K562 (cell line): Measurements from ENCODE around the gene ZNF541. TPM values are rescaled to one million over a fixed set of nuclear protein-coding genes. Genes with fewer than 3 reads are reported as not detected.

Source experiments
- ATAC-seq: fragments of 200-7000 bp; cut with Tn5 transposase; 3 replicates; pipeline ENCODE4 v1.9.1; 2020; ENCODE audit warnings: moderate library complexity
- BruUV-seq: library from RNA; stranded (reverse); fragments of 400-500 nt; replicated peaks from 2 replicates; lab custom pipeline; 2021; lab: Mats Ljungman, UMichigan
- CTCF ChIA-PET: fragments of 300-600 bp; formaldehyde crosslinking; extraction: SDS; loops from one replicate; lab custom pipeline; 2021; ENCODE audit warnings: low intra/inter-chr PET ratio; lab: Yijun Ruan, JAX
- POLR2A ChIA-PET: fragments of 300-600, 350-650 bp; sonication (Branson Sonifier 250); formaldehyde crosslinking; extraction: SDS; loops from one replicate; lab custom pipeline; 2021; ENCODE audit warnings: antibody characterized with exemption, inconsistent platforms; lab: Yijun Ruan, JAX
- DNase-seq, 4 experiments: peaks; one replicate each; pipeline versions ENCODE4 v3.0.0 to v3.0.0-alpha.2; 2011 to 2018; ENCODE audit warnings: low spot score in 3 of 4, mixed read lengths in 3 of 4; ENCODE audit errors: extremely low read depth in 1 of 4
- FAIRE-seq: peaks from 2 replicates; lab custom pipeline; 2011; peaks lifted over from hg19 to GRCh38; lab: Jason Lieb, UNC
- H2AFZ ChIP-seq: 2 replicates; pipeline ENCODE4 v1.6.0; 2011; ENCODE audit warnings: low read depth, low read length, control low read depth, inconsistent platforms
- H3K27ac ChIP-seq: fragments of 200-600 bp; 3 replicates; pipeline ENCODE4 v1.8.0; 2011; ENCODE audit warnings: low read depth, mild to moderate bottlenecking, control low read depth, inconsistent platforms, low read length, moderate library complexity, mixed read lengths; ENCODE audit errors: extremely low read depth
- H3K27me3 ChIP-seq, 2 experiments: fragments of 300-600 bp in 1 of 2; 2 replicates in 1 of 2; 3 replicates in 1 of 2; pipeline versions ENCODE4 v1.6.0 to v1.8.0; 2011; ENCODE audit warnings: inconsistent platforms in 2 of 2, low read length in 2 of 2, mild to moderate bottlenecking in 1 of 2, mixed read lengths in 1 of 2, moderate library complexity in 1 of 2; ENCODE audit not compliant: control insufficient read depth in 2 of 2, insufficient read depth in 2 of 2
- H3K36me3 ChIP-seq: fragments of 300-600 bp; 3 replicates; pipeline ENCODE4 v1.8.0; 2011; ENCODE audit warnings: mild to moderate bottlenecking, low read length, inconsistent platforms; ENCODE audit not compliant: control insufficient read depth, insufficient read depth
- H3K4me1 ChIP-seq, 2 experiments: fragments of 200-600 bp in 1 of 2; replicated peaks in 1 of 2; 2 replicates in 1 of 2; 3 replicates in 1 of 2; pipeline versions ENCODE4 v1.5.1 to v1.8.0; 2011; ENCODE audit warnings: inconsistent platforms in 2 of 2, low read length in 2 of 2, mild to moderate bottlenecking in 1 of 2, mixed read lengths in 1 of 2, moderate library complexity in 1 of 2; ENCODE audit not compliant: control insufficient read depth in 2 of 2, insufficient read depth in 2 of 2
- H3K4me2 ChIP-seq: 2 replicates; pipeline ENCODE4 v1.6.1; 2011; ENCODE audit warnings: low read length, control low read depth, inconsistent platforms, mixed read lengths; ENCODE audit not compliant: insufficient read depth
- H3K4me3 ChIP-seq: fragments of 200-600 bp; sonication (generic), shearing (Covaris generic); 2 replicates; pipeline ENCODE4 v1.5.1; 2016; ENCODE audit warnings: control low read depth, inconsistent platforms
- H3K79me2 ChIP-seq: fragments of 200-600 bp; 3 replicates; pipeline ENCODE4 v1.8.0; 2011; ENCODE audit warnings: low read length, inconsistent platforms; ENCODE audit not compliant: control insufficient read depth, insufficient read depth
- H3K9ac ChIP-seq, 2 experiments: 2 replicates each; pipeline versions ENCODE4 v1.6.0 to v1.6.1; 2011; ENCODE audit warnings: low read depth in 2 of 2, low read length in 2 of 2, control low read depth in 1 of 2, inconsistent platforms in 1 of 2, mild to moderate bottlenecking in 1 of 2, mixed read lengths in 1 of 2; ENCODE audit not compliant: insufficient read depth in 1 of 2
- H3K9me1 ChIP-seq: one replicate; pipeline ENCODE4 v1.6.0; 2011; ENCODE audit warnings: inconsistent platforms, mild to moderate bottlenecking, low read length, moderate library complexity; ENCODE audit not compliant: control insufficient read depth, insufficient read depth
- H3K9me3 ChIP-seq: replicated peaks from 2 replicates; pipeline ENCODE4 v1.5.1; 2011; ENCODE audit warnings: low read depth, low read length, inconsistent platforms; ENCODE audit not compliant: control insufficient read depth, insufficient read depth
- H4K20me1 ChIP-seq: replicated peaks from 2 replicates; pipeline ENCODE4 v1.6.1; 2011; ENCODE audit warnings: low read length, inconsistent platforms, mixed read lengths; ENCODE audit not compliant: control insufficient read depth, insufficient read depth
- CBFA2T3 ChIP-seq: fragments of 450-650 bp; IDR thresholded peaks from 2 replicates; pipeline ENCODE4 v1.6.1; 2017
- FOXA1 ChIP-seq: fragments of 450-650 bp; IDR thresholded peaks from 2 replicates; pipeline ENCODE4 v1.6.1; 2016; ENCODE audit warnings: mild to moderate bottlenecking, borderline replicate concordance
- KDM5B ChIP-seq: fragments of 200-600 bp; sonication (generic); IDR thresholded peaks from 2 replicates; pipeline ENCODE4 v1.6.1; 2012; ENCODE audit warnings: low read depth, mild to moderate bottlenecking, moderate library complexity, low read length, control low read depth, inconsistent platforms; ENCODE audit not compliant: insufficient replicate concordance
- MED1 ChIP-seq: sonication (generic); formaldehyde crosslinking; IDR thresholded peaks from 2 replicates; pipeline ENCODE4 v1.8.1; 2023; ENCODE audit warnings: missing genetic modification reagents, borderline replicate concordance
- NCOA1 ChIP-seq: fragments of 450-650 bp; IDR thresholded peaks from 2 replicates; pipeline ENCODE4 v1.6.1; 2016; ENCODE audit warnings: low read depth
- SAFB2 ChIP-seq: fragments of 200-400 bp; formaldehyde crosslinking; IDR thresholded peaks from 2 replicates; pipeline ENCODE4 v1.6.1; 2018; ENCODE audit warnings: borderline replicate concordance, low read length, low read depth, moderate library complexity; ENCODE audit not compliant: severe bottlenecking
- TAF1 ChIP-seq: IDR thresholded peaks from 2 replicates; pipeline ENCODE4 v1.6.1; 2011; ENCODE audit warnings: mild to moderate bottlenecking, low read length, moderate library complexity; ENCODE audit not compliant: insufficient read depth, control insufficient read depth, severe bottlenecking; ENCODE audit errors: extremely low read depth
- TEAD1 ChIP-seq, 2 experiments: fragments of 450-650 bp in 1 of 2; sonication (generic) in 1 of 2; formaldehyde crosslinking; IDR thresholded peaks; 2 replicates each; pipeline versions ENCODE4 v1.4.0 to v1.8.0; 2020 to 2022; ENCODE audit warnings: mild to moderate bottlenecking in 2 of 2, missing genetic modification reagents in 1 of 2
- TRIM24 ChIP-seq, 2 experiments: fragments of 450-650 bp; IDR thresholded peaks; 2 replicates each; pipeline ENCODE4 v1.6.1; 2016
- ZNF41 ChIP-seq: fragments of 250-450 bp; sonication (Bioruptor Pico); conservative IDR thresholded peaks from 2 replicates; pipeline ENCODE4 v1.4.0; 2020; ENCODE audit warnings: mild to moderate bottlenecking
- ZNF431 ChIP-seq: sonication (generic); formaldehyde crosslinking; IDR thresholded peaks from 2 replicates; pipeline ENCODE4 v1.8.0; 2022; ENCODE audit warnings: mild to moderate bottlenecking, missing genetic modification reagents
- WGBS: fragments of 100-300 bp; shearing (Covaris generic); methylation state at CpG from one replicate; pipeline ENCODE4 v1.1.6; 2016; ENCODE audit warnings: low coverage, mixed read lengths; ENCODE audit not compliant: insufficient coverage; ENCODE audit errors: missing lambda C conversion rate; 5-methylcytosine and 5-hydroxymethylcytosine counted together
- in situ Hi-C: fragments of 300-500 bp; cut with MboI; formaldehyde crosslinking; loops from 4 replicates; pipeline ENCODE4 v1.15.0; 2018; ENCODE audit warnings: inconsistent platforms, mixed read lengths
- intact Hi-C: fragments of 100-400 bp; cut with micrococcal nuclease; formaldehyde crosslinking; loops from 2 replicates; pipeline ENCODE4 v1.14.2; 2022
- polyA plus RNA-seq, 8 experiments: library from polyadenylated mRNA; depleted of rRNA in 4 of 8; stranded (reverse) in 5 of 8; unstranded in 3 of 8; fragments of >200 nt; fragmentation: Nextera tagmentation in 2 of 8; fragmentation: Illumina TruSeq in 1 of 8; extraction: Ambion mirVana in 2 of 8; extraction: Trizol in 1 of 8; gene quantifications; 2 replicates each; pipeline versions ENCODE4 v1.2.1 to v1.2.3, GENCODE V29; 2011 to 2014; ENCODE audit warnings: inconsistent platforms in 1 of 8, missing spikeins in 1 of 8
- total RNA-seq, 7 experiments: library from RNA; depleted of rRNA in 6 of 7; stranded (reverse); fragments of >200 nt in 6 of 7; fragmentation: Illumina TruSeq in 2 of 7; extraction: Trizol in 2 of 7; gene quantifications; 2 replicates each; pipeline versions ENCODE4 v1.2.1 to v1.2.3, GENCODE V29; 2011 to 2021; ENCODE audit warnings: low replicate concordance in 1 of 7
- TF ChIP-seq, protein P1 (sequence below): sonication (generic); formaldehyde crosslinking; IDR thresholded peaks from 2 replicates; pipeline ENCODE4 v1.8.1; 2023; ENCODE audit warnings: mild to moderate bottlenecking, missing genetic modification reagents, moderate library complexity
- TF ChIP-seq, protein P2 (sequence below): sonication (generic); formaldehyde crosslinking; IDR thresholded peaks from 2 replicates; pipeline ENCODE4 v1.8.0; 2022; ENCODE audit warnings: mild to moderate bottlenecking, missing genetic modification reagents
- TF ChIP-seq, protein P3 (sequence below): fragments of 200-800 bp; sonication (Bioruptor generic); IDR thresholded peaks from 2 replicates; pipeline ENCODE4 v1.6.1; 2017; ENCODE audit warnings: missing genetic modification characterization, missing compliant biosample characterization
- TF ChIP-seq, protein P4 (sequence below): fragments of 250-450 bp; sonication (Bioruptor Pico); IDR thresholded peaks from 2 replicates; pipeline ENCODE4 v1.8.0; 2022; ENCODE audit warnings: moderate library complexity, mild to moderate bottlenecking, inconsistent platforms
- TF ChIP-seq, protein P5 (sequence below), 2 experiments: fragments of 450-650 bp in 1 of 2; sonication (generic) in 1 of 2; formaldehyde crosslinking in 1 of 2; IDR thresholded peaks in 1 of 2; conservative IDR thresholded peaks in 1 of 2; 2 replicates each; pipeline versions ENCODE4 v1.6.1 to v1.8.1; 2016 to 2023; ENCODE audit warnings: mild to moderate bottlenecking in 2 of 2, moderate library complexity in 2 of 2, inconsistent platforms in 1 of 2, missing genetic modification reagents in 1 of 2

Gene ZNF541
- total and polyA plus RNA-seq, 9 of the 15 experiments (the other 6 are each of a cell fraction or from before 2014, with no cell fraction given) = 0.04 to 0.11 (median 0.05) TPM; not detected in 1

DNA sequence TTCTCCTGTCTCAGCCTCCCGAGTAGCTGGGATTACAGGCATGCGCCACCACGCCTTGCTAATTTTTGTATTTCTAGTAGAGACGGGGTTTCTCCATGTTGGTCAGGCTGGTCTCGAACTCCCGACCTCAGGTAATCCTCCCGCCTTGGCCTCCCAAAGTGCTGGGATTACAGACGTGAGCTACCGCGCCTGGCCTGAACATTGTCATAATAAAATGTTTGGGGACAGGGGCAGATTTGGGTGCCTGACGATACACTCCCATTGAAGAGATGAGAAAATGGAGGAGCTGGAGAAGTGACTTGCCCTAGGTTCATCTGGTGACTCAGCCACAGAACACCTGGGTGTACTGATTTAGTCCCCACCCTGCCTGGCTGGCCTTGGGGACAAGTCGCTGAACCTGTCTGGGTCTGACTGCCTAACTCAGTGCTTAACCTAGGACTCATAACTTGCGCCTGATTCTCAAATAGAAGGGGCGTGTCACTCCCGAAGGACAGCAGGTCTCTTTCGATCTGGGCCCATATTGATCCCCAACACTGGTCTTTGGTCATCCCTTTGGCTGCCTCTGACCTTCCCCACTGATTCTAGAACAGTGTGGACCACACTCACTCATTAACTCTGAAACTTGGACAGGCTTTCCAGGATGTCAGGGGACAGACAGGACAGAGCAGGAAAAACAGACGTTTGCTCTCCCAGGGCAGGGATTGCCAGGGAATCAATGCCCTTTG, 28.4 kb upstream of the ZNF541 start:
- peak overlapping the region; percentile 92; the same call in 1 of the 2 replicates for H2AFZ ChIP-seq
- POLR2A ChIA-PET = interaction anchor here (0.6 to 1.7 kb wide), 7 partner anchors 9 to 488 kb away, joined by 3 to 5 read pairs (median 4); partner anchors contain the start of gene ZC3H4
- no peaks in the 10 kb centered on the region for H3K9me3 ChIP-seq
- H3K4me3 ChIP-seq = peak overlapping the region; percentile 50
- H3K9me1 ChIP-seq = no peaks in the 10 kb centered on the region
- H3K27ac ChIP-seq = no peak overlapping the region; the same call in 1 of the 3 replicates
- no peaks in the 10 kb centered on the region for H3K27me3 ChIP-seq
- FAIRE-seq = no peak
- no peaks in the 10 kb centered on the region for H4K20me1 ChIP-seq
- no peak for ATAC-seq
- peak overlapping the region; percentile 85 for H3K4me2 ChIP-seq
- no peaks in the 10 kb centered on the region for H3K79me2 ChIP-seq
- H3K36me3 ChIP-seq = no peaks in the 10 kb centered on the region
- BruUV-seq = no TSS peak
- peak overlapping the region in 1 of 2 experiments; percentile 84; a peak in 1 of 4 replicates for H3K9ac ChIP-seq
- in situ Hi-C loops (no loop called here), intact Hi-C loops (loop anchor here (5.0 to 10.0 kb wide), 3 partner anchors 84 to 157 kb away; partner anchors contain the start of gene NAPA)
- H3K4me1 ChIP-seq = peaks cover 7 to 14% of the 10 kb centered on the region in 2 experiments; a peak in 4 of 5 replicates
- CTCF ChIA-PET = no interaction called here
- DNase-seq = peak in 2 of 4 experiments; percentile 7 to 26
- 75% methylated on average over 13 of the region's 17 CpGs for WGBS
- no peak for TF ChIP-seq SAFB2
- TF ChIP-seq NCOA1 = no peak
- TF ChIP-seq, protein P1, sequence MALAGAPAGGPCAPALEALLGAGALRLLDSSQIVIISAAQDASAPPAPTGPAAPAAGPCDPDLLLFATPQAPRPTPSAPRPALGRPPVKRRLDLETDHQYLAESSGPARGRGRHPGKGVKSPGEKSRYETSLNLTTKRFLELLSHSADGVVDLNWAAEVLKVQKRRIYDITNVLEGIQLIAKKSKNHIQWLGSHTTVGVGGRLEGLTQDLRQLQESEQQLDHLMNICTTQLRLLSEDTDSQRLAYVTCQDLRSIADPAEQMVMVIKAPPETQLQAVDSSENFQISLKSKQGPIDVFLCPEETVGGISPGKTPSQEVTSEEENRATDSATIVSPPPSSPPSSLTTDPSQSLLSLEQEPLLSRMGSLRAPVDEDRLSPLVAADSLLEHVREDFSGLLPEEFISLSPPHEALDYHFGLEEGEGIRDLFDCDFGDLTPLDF (CRISPR knock-in tag) = no peak
- peak in 1 of 2 experiments; percentile 0; a peak in 1 of 4 replicates for TF ChIP-seq TRIM24 (IDR thresholded peaks at IDR 0.05)
- TF ChIP-seq, protein P2, sequence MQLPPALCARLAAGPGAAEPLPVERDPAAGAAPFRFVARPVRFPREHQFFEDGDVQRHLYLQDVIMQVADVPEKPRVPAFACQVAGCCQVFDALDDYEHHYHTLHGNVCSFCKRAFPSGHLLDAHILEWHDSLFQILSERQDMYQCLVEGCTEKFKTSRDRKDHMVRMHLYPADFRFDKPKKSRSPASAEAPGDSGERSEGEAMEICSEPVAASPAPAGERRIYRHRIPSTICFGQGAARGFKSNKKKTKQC (CRISPR knock-in tag) = no peak
- TF ChIP-seq, protein P3, sequence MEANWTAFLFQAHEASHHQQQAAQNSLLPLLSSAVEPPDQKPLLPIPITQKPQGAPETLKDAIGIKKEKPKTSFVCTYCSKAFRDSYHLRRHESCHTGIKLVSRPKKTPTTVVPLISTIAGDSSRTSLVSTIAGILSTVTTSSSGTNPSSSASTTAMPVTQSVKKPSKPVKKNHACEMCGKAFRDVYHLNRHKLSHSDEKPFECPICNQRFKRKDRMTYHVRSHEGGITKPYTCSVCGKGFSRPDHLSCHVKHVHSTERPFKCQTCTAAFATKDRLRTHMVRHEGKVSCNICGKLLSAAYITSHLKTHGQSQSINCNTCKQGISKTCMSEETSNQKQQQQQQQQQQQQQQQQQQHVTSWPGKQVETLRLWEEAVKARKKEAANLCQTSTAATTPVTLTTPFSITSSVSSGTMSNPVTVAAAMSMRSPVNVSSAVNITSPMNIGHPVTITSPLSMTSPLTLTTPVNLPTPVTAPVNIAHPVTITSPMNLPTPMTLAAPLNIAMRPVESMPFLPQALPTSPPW = no peak
- no peak for TF ChIP-seq FOXA1
- TF ChIP-seq TAF1 = no peak
- TF ChIP-seq, protein P4, sequence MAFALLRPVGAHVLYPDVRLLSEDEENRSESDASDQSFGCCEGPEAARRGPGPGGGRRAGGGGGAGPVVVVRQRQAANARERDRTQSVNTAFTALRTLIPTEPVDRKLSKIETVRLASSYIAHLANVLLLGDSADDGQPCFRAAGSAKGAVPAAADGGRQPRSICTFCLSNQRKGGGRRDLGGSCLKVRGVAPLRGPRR = no peak
- TF ChIP-seq, protein P5, sequence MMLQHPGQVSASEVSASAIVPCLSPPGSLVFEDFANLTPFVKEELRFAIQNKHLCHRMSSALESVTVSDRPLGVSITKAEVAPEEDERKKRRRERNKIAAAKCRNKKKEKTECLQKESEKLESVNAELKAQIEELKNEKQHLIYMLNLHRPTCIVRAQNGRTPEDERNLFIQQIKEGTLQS (IDR thresholded peaks at IDR 0.05) = no peak
- TF ChIP-seq, protein P5 (CRISPR knock-in tag; conservative IDR thresholded peaks at IDR 0.05) = no peak
- no peak for TF ChIP-seq CBFA2T3
- TF ChIP-seq KDM5B = no peak
- no peak for TF ChIP-seq TEAD1 (CRISPR knock-in tag; IDR thresholded peaks at IDR 0.05)
- no peak for TF ChIP-seq MED1 (CRISPR knock-in tag)
- TF ChIP-seq ZNF431 (CRISPR knock-in tag) = no peak
- TF ChIP-seq ZNF41 (CRISPR knock-in tag) = no peak
